H9 (cell line): Measurements from ENCODE around the gene RPAIN. TPM values are rescaled to one million over a fixed set of nuclear protein-coding genes. Genes with fewer than 3 reads are reported as not detected.
A peak's percentile ranks its signal among the peaks of the same experiment; 100 is the strongest.

Source experiments
- DNase-seq: peaks from one replicate; pipeline ENCODE4 v3.0.0-alpha.2; 2017
- H2AFZ ChIP-seq: one replicate; pipeline ENCODE4 v1.6.1; 2013; ENCODE audit warnings: mild to moderate bottlenecking, low read length, control low read depth, moderate library complexity
- H2AK5ac ChIP-seq: 2 replicates; pipeline ENCODE4 v1.6.1; 2013; ENCODE audit warnings: low read length, control low read depth, mixed read lengths; ENCODE audit not compliant: insufficient read length
- H2BK120ac ChIP-seq: one replicate; pipeline ENCODE4 v1.6.1; 2013; ENCODE audit warnings: low read depth, mild to moderate bottlenecking, low read length, control low read depth, inconsistent platforms; ENCODE audit not compliant: poor library complexity, severe bottlenecking
- H2BK12ac ChIP-seq: 2 replicates; pipeline ENCODE4 v1.6.1; 2013; ENCODE audit warnings: low read length, control low read depth, mixed read lengths, low read depth; ENCODE audit not compliant: insufficient read length
- H2BK15ac ChIP-seq: 2 replicates; pipeline ENCODE4 v1.6.1; 2013; ENCODE audit warnings: low read depth, low read length, control low read depth
- H2BK20ac ChIP-seq: one replicate; pipeline ENCODE4 v1.6.1; 2013; ENCODE audit warnings: low read depth, mild to moderate bottlenecking, low read length, control low read depth, inconsistent platforms; ENCODE audit not compliant: poor library complexity, severe bottlenecking
- H2BK5ac ChIP-seq: 2 replicates; pipeline ENCODE4 v1.6.1; 2013; ENCODE audit warnings: low read length, control low read depth, mixed read lengths; ENCODE audit not compliant: insufficient read length
- H3K14ac ChIP-seq: 2 replicates; pipeline ENCODE4 v1.6.1; 2013; ENCODE audit warnings: low read length, control low read depth; ENCODE audit not compliant: insufficient read depth
- H3K18ac ChIP-seq: 2 replicates; pipeline ENCODE4 v1.6.1; 2013; ENCODE audit warnings: low read depth, mild to moderate bottlenecking, mixed read lengths, low read length, control low read depth; ENCODE audit not compliant: insufficient read length
- H3K23ac ChIP-seq: 2 replicates; pipeline ENCODE4 v1.6.1; 2013; ENCODE audit warnings: low read length, control low read depth, mixed read lengths, low read depth; ENCODE audit not compliant: insufficient read length
- H3K23me2 ChIP-seq: 2 replicates; pipeline ENCODE4 v1.6.1; 2013; ENCODE audit warnings: low read depth, mild to moderate bottlenecking, mixed read lengths, low read length, control low read depth; ENCODE audit not compliant: insufficient read length, poor library complexity, severe bottlenecking
- H3K27ac ChIP-seq: 2 replicates; pipeline ENCODE4 v1.5.1; 2013; ENCODE audit warnings: low read length, control low read depth, mixed read lengths, low read depth; ENCODE audit not compliant: insufficient read length
- H3K27me3 ChIP-seq: 2 replicates; pipeline ENCODE4 v1.6.1; 2013; ENCODE audit warnings: low read length, control low read depth, inconsistent platforms; ENCODE audit not compliant: insufficient read depth
- H3K4ac ChIP-seq: 2 replicates; pipeline ENCODE4 v1.6.1; 2013; ENCODE audit warnings: low read depth, mild to moderate bottlenecking, control low read depth, inconsistent platforms, low read length, moderate library complexity
- H3K4me1 ChIP-seq: 2 replicates; pipeline ENCODE4 v1.6.1; 2013; ENCODE audit warnings: low read length, control low read depth, inconsistent platforms; ENCODE audit not compliant: insufficient read depth
- H3K4me2 ChIP-seq: 2 replicates; pipeline ENCODE4 v1.6.1; 2013; ENCODE audit warnings: low read length, control low read depth, mixed read lengths; ENCODE audit not compliant: insufficient read length, insufficient read depth
- H3K56ac ChIP-seq: 2 replicates; pipeline ENCODE4 v1.6.1; 2013; ENCODE audit warnings: low read depth, mild to moderate bottlenecking, mixed read lengths, low read length, control low read depth; ENCODE audit not compliant: insufficient read length
- H3K79me1 ChIP-seq: 2 replicates; pipeline ENCODE4 v1.6.1; 2013; ENCODE audit warnings: low read depth, mild to moderate bottlenecking, moderate library complexity, low read length, control low read depth, inconsistent platforms; ENCODE audit not compliant: insufficient read depth, poor library complexity, severe bottlenecking
- H3K79me2 ChIP-seq: 2 replicates; pipeline ENCODE4 v1.6.1; 2013; ENCODE audit warnings: low read length, control low read depth, inconsistent platforms; ENCODE audit not compliant: insufficient read depth
- H3K9ac ChIP-seq: 2 replicates; pipeline ENCODE4 v1.6.1; 2013; ENCODE audit warnings: low read length, control low read depth, mixed read lengths; ENCODE audit not compliant: insufficient read length; ENCODE audit errors: extremely low read depth
- H3K9me3 ChIP-seq: one replicate; pipeline ENCODE4 v1.6.1; 2013; ENCODE audit warnings: low read depth, low read length, inconsistent platforms; ENCODE audit not compliant: control insufficient read depth
- H3T11ph ChIP-seq: one replicate; pipeline ENCODE4 v1.6.1; 2013; ENCODE audit warnings: mild to moderate bottlenecking, low read length, control low read depth, inconsistent platforms
- H4K20me1 ChIP-seq: one replicate; pipeline ENCODE4 v1.6.1; 2013; ENCODE audit not compliant: control insufficient read depth, insufficient read length, insufficient read depth
- H4K5ac ChIP-seq: 2 replicates; pipeline ENCODE4 v1.6.1; 2013; ENCODE audit warnings: low read depth, mild to moderate bottlenecking, mixed read lengths, low read length, control low read depth; ENCODE audit not compliant: insufficient read length
- H4K8ac ChIP-seq: replicated peaks from 2 replicates; pipeline ENCODE4 v1.6.1; 2013; ENCODE audit warnings: low read length, control low read depth, mixed read lengths, low read depth; ENCODE audit not compliant: insufficient read length
- H4K91ac ChIP-seq: 2 replicates; pipeline ENCODE4 v1.6.1; 2013; ENCODE audit warnings: low read depth, mild to moderate bottlenecking, moderate library complexity, mixed read lengths, low read length, control low read depth; ENCODE audit not compliant: insufficient read length
- H3K27ac Mint-ChIP-seq, 3 experiments: 2 replicates in 2 of 3; 3 replicates in 1 of 3; pipeline ENCODE4 v1.8.0; 2020 to 2021; ENCODE audit warnings: mixed read lengths in 3 of 3, mild to moderate bottlenecking in 1 of 3, moderate library complexity in 1 of 3
- H3K27me3 Mint-ChIP-seq: 2 replicates; pipeline ENCODE4 v1.8.0; 2021; ENCODE audit warnings: low read depth, mild to moderate bottlenecking, moderate library complexity, mixed read lengths
- H3K36me3 Mint-ChIP-seq, 3 experiments: 2 replicates in 2 of 3; 3 replicates in 1 of 3; pipeline ENCODE4 v1.8.0; 2020 to 2021; ENCODE audit warnings: low read depth in 3 of 3, mixed read lengths in 3 of 3; ENCODE audit not compliant: insufficient read depth in 1 of 3
- H3K4me1 Mint-ChIP-seq, 2 experiments: 2 replicates each; pipeline ENCODE4 v1.8.0; 2020; ENCODE audit warnings: mixed read lengths in 2 of 2
- H3K4me3 Mint-ChIP-seq, 2 experiments: 2 replicates in 1 of 2; 3 replicates in 1 of 2; pipeline ENCODE4 v1.8.0; 2020 to 2021; ENCODE audit warnings: mild to moderate bottlenecking in 2 of 2, mixed read lengths in 2 of 2, moderate library complexity in 1 of 2
- H3K9me3 Mint-ChIP-seq, 2 experiments: 2 replicates in 1 of 2; 3 replicates in 1 of 2; pipeline ENCODE4 v1.8.0; 2020; ENCODE audit warnings: mild to moderate bottlenecking in 2 of 2, mixed read lengths in 2 of 2, moderate library complexity in 1 of 2
- CTCF ChIP-seq: fragments of 200-600 bp; sonication (generic); conservative IDR thresholded peaks from 3 replicates; pipeline ENCODE4 v1.8.0; 2021; ENCODE audit warnings: antibody characterized with exemption, mild to moderate bottlenecking
- WGBS: extraction: QIAGEN DNeasy Blood & Tissue Kit; methylation state at CpG from one replicate; pipeline ENCODE4 v1.1.7; 2013; ENCODE audit warnings: missing lambda C conversion rate, low lambda C conversion rate, mixed read lengths; ENCODE audit not compliant: insufficient read length; ENCODE audit errors: extremely low coverage; 5-methylcytosine and 5-hydroxymethylcytosine counted together
- total RNA-seq: library from RNA; stranded (reverse); gene quantifications from 2 replicates; pipeline ENCODE4 v1.2.1, GENCODE V29; 2021

The RPAIN gene
- total RNA-seq, 1 experiment from 2014 or later = 78.9 TPM

GRCh38 chr17:5380491-5381135, 39.4 kb upstream of the RPAIN start:
- H3K27ac ChIP-seq = no peak overlapping the region
- no peaks in the 10 kb centered on the region for H3K79me2 ChIP-seq
- H3K27me3 ChIP-seq = no peaks in the 10 kb centered on the region
- DNase-seq = no peak
- no peak overlapping the region for H3K4ac ChIP-seq
- WGBS = no CpG with 5 or more reads among the region's 7 CpGs
- TF ChIP-seq CTCF = no peak
- Mint-ChIP-seq H3K4me1 (no peaks in the 10 kb centered on the region), H3K4me3 (no peak overlapping the region), H3K36me3 (peaks cover 34 to 90% (median 63%) of the 10 kb centered on the region in 3 experiments; a peak in 6 of 7 replicates), H3K27ac (peak overlapping the region; percentile 34 to 52 (median 42); a peak in 4 of 7 replicates), H3K9me3 (no peaks in the 10 kb centered on the region), H3K27me3 (no peaks in the 10 kb centered on the region; the same call in 1 of the 2 replicates)
- no peak overlapping the region for H3K23ac ChIP-seq
- H3K4me1 ChIP-seq = no peaks in the 10 kb centered on the region
- H3K4me2 ChIP-seq = no peak overlapping the region
- H2BK5ac ChIP-seq = no peak overlapping the region
- no peak overlapping the region for H2AK5ac ChIP-seq
- H3K9ac ChIP-seq = no peak overlapping the region
- no peak overlapping the region for H4K5ac ChIP-seq
- H2BK20ac ChIP-seq = no peak overlapping the region
- no peaks in the 10 kb centered on the region for H3K23me2 ChIP-seq
- no peak overlapping the region for H3K14ac ChIP-seq
- no peaks in the 10 kb centered on the region for H3K9me3 ChIP-seq
- no peak overlapping the region for H2BK120ac ChIP-seq
- H4K20me1 ChIP-seq = no peaks in the 10 kb centered on the region
- H3K18ac ChIP-seq = no peak overlapping the region
- no peaks in the 10 kb centered on the region for H3K79me1 ChIP-seq
- H2BK15ac ChIP-seq = no peak overlapping the region
- H3T11ph ChIP-seq = no peak overlapping the region
- H3K56ac ChIP-seq = no peak overlapping the region
- no peak overlapping the region for H2AFZ ChIP-seq
- H4K91ac ChIP-seq = no peak overlapping the region
- no peak overlapping the region for H4K8ac ChIP-seq
- no peak overlapping the region for H2BK12ac ChIP-seq
